ENCODE measurements around the gene STRA8.

The STRA8 gene, protein sequence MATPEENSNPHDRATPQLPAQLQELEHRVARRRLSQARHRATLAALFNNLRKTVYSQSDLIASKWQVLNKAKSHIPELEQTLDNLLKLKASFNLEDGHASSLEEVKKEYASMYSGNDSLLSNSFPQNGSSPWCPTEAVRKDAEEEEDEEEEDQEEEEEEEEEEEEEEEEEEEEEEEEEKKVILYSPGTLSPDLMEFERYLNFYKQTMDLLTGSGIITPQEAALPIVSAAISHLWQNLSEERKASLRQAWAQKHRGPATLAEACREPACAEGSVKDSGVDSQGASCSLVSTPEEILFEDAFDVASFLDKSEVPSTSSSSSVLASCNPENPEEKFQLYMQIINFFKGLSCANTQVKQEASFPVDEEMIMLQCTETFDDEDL

DNA sequence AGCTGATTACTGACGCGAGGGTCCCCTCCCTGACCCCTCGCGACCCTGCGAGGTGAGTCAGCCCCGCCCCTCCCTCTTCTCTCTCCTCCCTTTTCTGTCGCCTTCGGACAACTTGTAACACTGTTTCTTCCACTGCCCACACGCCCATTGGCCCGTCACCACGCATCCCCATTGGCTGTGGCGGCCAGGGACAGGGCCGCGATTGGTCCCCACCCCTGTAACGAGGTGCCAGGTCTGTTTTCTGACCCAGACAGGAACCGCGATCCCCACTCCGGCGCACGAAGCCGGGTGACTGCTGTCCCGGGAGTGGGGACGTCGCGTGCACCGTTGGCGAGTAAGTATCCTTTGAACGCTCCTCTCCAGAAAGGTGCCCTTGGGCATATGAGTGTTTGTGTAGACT, at the start of gene STRA8:
Gene STRA8, plus strand, starts transcription at position 269 of the 400 bp plus-strand sequence. CDS start 6,687 bp downstream, outside the sequence.
- no peak for DNase-seq

DNA sequence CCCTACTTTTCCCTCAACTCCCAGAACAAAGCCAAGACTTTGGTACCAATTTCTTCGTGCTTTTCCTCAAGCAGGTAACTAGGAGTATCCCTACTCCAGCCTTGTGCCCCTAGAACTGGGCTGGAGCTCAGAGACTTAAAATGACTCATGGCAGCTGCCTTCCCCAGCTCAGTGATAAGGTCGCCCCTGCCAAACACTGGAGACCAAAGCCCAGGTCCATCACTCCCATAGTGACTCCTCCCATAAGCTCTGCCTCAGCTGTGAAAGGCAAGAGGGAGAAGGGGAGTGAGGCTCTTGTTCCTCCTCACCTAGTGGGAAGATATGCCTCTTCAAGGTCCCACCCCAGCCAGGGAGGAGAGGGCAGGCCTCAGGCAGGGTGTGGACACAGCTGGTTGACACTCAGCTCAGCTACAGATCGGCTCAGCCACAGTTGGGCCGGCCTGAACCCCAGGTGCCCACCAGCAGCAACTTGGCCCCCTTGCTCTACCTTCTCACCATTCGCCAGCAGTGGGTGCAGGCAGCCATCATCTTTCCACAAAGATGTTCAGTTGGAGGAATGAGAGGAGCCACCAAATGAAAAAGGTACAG, 49.3 kb upstream of the STRA8 start:
- no peak for DNase-seq

DNA sequence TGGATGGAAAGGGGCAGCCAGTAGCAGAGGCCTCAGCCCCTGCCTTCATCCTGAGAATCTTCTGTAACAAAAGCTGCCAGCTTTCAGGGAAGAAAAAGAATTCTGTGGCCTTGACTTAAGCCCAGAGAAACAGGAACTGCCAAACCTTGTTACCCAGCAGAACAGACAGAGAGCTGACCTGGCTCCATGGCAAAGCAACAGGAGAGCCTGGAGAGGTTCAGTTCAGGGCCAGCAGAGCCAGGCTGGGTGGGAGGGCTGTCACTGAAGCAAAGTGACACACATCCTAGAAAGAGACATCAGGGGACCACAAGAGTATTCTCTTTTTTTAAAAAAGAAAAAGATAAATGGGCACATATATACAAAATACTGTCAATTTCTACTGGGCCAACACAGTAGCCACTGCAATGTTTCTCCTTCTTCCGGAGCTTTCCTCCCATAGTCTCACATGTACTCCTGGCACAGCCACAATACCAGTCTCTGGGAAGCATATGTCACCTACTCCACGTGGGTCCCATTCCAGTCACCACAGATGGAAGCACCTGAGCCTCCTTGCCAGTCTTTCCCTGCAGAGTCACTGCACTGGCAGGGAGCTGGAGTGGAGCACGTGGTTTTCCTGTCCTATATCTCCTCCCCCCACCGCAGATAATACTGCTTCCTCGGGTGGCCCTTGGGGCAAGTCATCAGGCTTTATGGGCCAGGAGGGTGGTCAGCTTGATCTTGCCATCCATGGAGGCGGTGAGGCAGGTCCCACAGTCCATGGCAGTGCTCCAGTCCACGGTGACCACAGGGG, 48.0 kb upstream of the STRA8 start:
- no peak for DNase-seq

DNA sequence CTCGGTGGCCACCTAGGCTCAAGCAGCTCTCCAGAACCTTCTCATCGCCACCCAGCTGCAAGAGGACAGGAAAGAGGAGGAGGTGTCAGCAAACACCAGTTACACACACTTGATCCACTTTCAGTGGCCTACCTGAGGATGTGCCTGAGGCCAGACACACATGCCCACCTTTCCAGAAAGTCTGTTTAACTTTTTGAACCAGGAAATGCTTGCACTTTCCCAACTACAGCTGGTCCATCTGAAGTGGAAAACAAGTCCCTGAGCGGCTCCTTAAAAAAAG, 47.4 kb upstream of the STRA8 start:
- no peak for DNase-seq

DNA sequence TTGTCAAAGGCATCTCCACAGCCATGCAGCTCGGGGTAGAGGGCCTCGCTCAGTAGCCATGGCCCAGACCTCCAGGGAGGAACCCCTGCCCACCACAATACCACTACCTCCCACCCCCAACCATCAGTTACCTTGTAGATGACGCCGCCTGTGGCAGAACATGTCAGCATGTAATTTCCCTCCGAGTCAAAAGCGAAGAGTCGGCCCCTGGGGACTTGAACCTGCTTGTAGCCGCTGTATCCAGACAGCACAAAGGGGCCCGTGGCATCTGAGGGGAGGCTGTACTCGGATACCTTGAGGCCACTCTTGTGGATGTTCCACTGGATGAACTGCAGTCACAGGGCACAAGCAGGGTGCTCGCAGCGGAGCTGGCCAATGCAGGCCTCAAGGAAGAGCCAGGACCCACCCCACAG, 46.8 kb upstream of the STRA8 start:
- no peak for DNase-seq

DNA sequence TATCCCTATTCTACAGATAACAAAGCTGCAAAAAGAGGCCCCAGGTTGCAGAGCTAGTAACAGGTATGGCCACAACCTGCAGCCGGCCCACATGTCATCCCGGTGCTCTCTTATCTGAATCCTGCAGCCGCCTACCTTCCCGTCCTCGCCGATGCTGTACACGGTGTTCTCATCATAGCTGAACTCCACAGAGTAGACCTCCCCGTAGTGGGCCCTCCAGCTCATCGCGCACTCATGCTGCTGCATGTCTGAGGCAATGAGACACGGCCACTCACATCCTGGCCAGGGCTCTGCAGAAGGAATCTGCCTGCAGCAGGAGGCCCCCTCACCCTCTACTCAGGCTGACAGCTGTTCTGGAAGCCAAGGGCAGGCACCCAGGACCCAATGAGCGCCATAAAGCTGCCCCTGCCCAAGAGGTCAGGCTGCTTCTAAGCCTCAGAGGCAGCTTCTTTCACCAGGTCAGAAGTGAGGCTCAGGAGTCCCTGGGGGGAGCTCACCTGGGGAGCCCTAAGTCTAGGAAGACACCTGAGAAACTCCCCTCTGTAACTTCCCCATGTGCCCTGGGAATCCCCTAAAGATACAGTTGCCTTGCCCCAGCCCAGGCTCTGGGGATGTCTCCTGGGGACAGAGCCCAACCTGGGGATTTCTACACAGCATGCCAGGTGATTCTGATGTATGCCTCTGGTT, 45.2 kb upstream of the STRA8 start:
- no peak for DNase-seq

DNA sequence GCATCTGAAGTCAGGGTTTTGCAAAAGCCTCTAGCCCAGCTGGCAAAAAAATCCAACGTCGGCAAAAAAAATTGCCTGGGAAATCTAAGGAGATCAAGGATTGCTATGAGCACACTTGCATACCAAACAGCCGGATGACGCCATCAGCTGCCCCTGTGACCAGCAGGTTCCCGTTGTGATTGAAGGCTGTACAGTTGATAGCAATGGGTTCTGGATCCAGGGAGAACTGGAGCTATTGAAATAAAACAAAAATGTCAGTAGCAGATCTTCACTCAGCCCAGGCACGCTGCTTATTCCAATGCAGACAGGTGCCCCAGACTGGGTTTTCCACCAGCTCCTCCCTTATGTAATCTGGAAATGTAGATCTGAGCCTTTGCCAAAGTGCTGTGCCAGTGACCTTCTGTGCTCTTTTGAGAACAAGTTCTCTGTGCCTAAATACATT, 44.4 kb upstream of the STRA8 start:
- no peak for DNase-seq

DNA sequence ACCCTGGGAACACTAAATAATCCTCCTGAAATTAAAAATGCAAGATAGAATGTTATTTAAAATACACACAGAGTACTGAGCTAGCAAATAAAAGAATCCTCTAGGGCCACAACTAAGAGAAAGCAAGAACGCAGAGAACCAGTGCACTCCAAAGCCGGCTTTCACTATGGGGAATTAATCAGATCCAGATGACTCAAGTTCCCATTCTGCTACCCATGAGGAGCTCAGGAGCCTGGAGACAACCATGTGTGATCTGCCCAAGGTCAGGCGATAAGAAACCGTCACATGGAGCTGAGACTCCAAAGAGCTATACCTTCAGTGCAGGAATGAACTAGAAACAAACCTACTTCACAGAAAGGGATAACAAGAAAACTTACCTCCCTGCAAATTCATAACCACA, 43.7 kb upstream of the STRA8 start:
- no peak for DNase-seq

DNA sequence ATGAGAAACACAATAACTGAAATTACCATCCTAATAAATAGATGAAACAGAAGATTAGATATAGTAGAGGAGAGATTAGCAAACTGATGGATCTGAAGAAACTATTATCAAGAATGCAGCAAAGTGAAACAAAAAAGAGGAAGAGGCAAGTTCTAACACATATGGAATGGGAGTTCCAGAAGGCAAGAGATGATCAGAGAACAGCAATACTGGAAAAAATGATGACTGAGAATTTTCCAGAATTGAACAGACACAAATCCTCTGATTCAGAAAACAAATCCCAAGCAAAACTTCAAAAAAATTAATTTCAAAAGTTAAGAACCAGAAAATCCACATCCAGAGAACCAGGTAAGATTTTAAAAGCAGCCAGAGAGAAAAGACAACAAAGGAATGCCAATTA, 42.9 kb upstream of the STRA8 start:
- no peak for DNase-seq

DNA sequence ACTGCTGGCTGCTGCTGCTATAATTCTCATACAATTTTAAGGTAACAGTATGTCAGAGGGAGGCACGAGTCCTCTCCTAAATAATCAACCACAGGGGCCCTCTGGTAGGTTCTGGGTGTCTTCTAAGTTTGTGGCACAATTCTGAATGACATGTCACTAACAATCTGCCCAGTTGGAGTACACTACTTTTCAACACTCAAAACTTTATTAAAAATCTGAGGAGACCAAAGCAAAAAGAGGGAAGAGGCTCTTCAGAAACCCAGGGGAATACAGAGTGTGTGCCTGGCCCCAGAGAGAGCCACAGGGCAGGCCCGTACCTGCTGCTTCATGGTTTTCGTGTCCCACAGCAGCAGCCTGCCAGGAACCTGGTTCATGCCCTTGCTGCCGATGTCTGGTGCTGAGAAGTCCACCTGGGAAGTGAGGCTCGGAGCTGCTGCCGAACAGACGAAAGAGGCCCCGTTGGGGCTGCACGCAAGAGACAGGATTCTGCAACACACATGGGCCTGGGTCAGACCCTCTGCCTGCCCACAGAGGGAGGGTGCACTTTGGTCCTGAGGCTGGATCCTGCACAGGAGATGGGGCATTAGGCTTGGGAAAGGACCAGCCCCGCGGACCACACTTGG, 40.6 kb upstream of the STRA8 start:
- no peak for DNase-seq

DNA sequence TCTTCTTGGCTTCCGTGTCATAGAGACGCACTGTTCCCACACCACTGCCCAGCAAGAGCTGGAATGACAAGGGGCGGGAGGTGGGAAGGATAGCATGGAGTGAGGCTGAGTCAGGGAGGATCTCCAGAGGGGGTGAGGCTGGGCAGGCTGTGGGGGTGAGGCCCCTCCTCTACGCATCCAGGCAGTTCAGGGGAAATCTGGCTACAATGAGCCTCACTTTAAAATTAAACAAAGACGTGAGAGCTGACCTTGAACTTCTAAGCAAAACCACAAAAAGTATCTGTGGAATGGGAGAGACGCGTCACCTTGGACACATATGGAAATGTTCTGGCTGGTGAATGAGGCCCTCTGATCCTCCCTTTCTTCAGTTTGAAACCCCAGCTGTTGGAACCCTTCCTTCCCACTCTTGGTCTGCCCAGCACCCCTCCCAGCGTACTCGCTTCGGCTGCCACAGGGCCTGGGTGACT, 40.0 kb upstream of the STRA8 start:
- DNase-seq = no peak

DNA sequence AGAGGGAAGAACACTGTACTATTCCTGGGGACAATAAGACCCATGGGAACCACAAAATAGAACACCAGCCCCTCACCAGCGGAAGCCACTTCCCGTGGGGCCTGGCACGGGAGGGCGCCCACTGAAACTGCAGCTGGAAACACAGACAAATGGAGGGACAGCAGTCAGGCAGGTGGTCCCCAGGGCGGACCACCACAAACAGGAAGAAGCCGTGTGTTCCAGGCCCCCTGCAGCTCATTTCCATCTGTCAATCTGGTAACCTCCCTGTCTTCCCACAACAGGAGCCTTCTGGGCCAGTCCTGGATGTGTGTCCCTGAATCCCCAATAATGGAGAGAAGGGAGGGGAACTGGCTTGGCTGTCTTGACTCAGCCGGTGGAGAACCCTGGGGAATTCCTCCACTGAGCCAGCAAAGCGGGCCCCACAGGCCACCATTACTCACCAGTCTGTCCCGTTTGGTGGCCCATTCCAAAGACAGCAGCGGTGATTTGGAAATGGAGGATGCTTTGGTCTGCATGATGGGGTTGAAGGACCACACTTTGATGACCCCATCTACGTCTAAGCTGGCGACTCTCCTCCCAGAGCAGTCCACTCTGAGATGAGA, 39.0 kb upstream of the STRA8 start:
- no peak for DNase-seq

DNA sequence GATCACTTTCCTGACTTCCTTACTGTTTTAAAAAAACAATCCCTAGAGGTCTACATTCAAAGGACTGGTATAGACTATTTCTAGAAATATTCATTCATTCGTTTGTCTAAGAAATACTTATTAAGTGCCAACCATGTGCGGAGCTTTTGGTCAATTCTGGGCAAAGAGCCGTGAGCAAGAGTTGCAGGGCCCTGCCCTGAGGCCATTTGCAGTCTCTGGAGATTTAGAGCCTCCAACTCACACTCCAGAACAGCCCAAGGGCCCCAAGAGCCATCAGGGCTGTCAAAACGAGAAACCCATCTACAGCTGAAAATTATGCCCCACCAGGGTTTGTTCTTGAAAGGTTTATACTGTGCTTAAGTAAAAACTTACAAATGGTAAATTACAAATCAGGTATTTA, 38.5 kb upstream of the STRA8 start:
- DNase-seq = no peak

DNA sequence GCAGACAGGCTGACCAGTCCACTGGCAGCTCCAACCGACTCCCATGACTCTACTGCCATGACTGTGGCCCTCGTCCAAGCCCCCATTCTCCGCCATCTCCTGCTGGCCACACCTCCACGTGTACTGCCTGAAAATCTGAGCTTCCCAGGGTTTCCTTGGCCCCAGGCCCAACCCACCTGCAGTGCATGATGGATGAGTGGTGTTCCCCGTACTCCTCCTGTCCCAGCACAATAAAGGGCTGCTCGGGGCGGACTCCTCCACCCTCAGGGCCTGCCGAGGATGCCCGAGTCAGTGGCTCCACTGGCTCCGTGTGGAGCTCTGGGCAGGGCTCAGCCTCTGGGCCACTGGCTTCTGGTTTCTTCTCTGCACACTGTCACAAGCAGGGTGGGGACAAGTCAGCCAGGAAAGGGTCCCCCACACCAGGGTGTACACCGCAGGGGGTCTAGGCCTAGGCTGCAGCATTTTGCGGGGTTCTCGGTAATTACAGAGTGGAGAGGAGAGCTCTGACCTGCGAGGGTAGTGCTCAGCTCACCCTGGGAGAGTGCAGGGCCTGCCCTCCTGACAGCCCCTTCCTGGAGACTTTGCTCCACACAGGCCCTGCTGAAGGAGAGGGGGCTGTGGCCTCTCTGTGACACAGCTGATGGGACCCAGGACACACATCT, 37.5 kb upstream of the STRA8 start:
- no peak for DNase-seq

DNA sequence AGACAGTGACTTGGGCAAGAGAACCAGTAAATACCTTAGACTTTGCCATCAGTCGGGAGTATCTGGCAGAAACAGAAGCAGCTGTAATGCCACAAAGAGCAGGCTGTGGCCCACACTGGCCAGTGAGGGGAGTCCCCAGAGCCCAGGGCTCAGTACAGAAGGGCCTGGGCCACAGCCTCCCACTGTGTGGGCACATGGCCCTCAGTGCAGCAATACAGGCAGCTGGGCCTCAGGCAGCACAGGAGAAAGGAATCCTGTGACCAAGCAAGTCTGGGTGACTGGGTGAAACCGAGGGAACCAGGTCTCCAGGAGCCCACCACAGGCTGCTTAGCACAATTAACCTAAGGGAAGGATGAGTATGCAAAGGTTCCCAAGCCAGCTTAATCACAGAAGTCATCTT, 36.3 kb upstream of the STRA8 start:
- DNase-seq = no peak

DNA sequence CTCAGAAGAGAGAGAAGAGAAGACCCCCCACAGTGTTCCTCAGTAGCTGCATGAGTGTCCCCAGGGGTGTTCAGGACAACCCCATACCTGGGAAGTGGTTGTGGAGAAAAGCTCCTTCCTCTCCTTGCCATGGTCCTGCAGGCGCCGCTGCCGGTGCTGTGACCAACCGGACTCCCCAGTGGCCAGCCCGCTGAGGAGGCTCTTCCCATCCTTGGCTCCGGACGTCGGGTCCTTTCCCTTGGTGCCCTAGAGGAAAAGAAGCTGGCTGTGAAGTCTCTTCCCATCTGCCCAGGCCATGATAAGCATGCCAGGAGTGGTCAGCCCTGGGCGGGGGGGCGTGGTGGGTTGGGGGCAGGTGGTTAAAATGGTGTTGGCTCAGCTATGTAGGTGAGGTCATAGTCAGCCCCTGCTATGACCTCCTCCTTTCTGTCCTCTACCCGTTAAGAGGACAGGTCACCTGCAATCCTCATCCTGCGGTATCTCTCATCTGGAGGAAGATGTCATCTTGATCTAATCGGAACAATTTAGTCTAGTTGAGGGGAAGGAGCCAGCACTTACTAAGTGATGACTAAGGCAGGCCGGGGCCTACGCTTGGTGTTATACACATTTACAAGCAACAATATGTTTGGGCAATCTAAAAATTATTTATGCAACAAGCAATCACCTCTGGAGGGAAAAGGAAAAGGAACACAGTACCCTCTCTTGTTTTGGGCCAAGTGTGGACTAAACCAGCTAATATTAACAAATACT, 35.6 kb upstream of the STRA8 start:
- DNase-seq = no peak

DNA sequence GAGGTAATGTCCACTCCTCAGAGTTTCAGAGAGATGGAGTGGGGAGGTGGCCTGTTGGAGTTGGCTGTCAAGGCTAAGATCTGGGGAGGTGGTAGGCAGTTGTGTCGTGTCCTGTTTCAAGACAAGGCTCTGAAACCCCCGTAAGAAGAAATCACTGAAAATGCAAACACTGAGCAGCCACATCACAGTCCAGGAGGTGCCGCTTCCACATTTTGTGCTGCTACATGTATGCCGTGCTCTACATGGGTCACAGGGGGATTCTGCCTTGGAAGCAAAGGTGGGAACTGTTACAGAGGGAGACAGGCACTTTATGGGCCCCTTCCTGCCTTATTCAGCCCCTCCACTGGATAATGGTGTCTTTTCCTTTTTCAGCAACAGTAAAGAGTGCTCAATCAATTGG, 34.2 kb upstream of the STRA8 start:
- no peak for DNase-seq

DNA sequence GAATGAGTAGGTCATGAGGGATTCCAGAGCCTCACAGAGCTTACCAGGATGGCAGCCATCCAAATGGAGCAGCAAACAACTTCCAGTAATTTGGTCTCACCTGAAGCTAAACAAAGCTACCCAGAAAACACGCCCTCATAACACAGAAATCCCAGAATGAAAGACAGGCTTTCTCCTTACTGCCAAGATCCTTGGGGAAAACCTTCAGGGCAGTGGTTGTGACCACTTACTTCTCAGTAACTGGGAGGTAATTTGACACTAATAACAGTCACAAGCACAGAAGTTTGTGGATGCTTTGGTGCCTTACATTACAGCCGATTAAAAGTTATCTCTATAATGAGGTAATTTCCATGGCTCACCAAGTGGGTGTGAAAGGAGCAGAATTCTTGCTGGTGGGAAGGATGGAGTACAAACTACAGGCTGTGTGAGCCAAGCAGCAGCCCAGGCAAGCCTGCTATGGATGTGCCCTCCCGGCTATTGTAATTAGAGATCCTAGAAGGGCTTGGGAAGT, 32.8 kb upstream of the STRA8 start:
- no peak for DNase-seq

DNA sequence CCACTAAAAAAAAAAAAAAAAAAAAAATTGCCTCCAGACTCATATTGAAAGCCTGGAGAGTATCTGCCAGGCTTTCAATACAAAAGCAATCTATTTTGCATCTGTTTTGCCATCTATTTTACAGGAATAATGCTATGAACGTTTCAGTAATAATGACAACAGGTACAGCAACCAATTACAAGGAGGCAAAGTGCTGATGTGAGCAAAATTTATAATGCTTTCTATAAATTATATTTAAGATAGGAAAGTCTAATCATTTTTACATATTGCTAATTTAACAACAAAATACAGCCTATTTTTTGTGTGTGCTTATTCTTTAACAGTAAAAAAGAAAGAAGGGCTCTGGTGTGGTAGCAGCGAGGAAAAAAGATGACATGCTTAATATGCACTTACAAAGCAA, 32.3 kb upstream of the STRA8 start:
- DNase-seq = no peak

DNA sequence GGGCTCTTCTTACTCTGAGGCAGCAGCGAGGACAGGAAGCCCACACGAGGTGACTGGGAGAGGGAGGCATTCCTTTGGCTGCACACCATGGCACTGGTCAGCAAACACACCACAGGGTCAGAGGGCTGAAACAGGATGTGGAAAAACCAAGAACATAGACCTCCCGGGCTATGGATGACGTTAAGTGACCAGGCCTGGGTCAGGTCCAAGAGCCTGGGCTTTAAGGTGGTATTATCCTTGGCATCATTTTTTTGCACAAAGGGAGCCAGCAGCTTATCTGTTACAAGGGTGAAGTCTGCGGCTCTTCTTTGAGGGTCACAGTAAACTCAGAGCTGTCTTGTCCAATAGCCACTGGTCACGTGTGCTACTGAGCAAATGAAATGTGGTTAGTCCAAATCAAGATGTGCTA, 29.3 kb upstream of the STRA8 start:
- DNase-seq = no peak

DNA sequence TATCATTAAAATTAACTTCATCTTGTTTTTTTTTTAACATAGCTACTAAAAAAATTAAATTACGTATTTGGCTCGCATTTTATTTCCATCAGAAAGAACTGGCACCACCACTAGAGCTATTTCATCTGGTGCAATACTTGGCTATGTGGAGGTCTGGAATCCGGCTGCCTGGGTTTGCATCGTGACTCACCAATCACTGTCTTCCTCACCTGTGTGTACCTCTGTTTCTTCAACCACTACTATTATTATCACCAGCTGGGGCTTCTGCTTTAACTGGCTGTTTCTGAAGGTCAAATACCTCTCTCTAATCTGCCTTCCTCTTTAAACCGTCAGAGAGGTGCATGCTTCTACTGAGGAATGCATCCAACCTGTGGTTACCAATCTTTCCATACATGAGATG, 28.8 kb upstream of the STRA8 start:
- no peak for DNase-seq
